ENCODE measurements around the gene ENPEP.
A peak's percentile ranks its signal among the peaks of the same experiment; 100 is the strongest.
"Not testable (repeated sequence)": the region's sequence is repeated elsewhere in the genome, so short reads cannot be mapped to it uniquely, and the experiment has no call there.

ENPEP gene

DNA sequence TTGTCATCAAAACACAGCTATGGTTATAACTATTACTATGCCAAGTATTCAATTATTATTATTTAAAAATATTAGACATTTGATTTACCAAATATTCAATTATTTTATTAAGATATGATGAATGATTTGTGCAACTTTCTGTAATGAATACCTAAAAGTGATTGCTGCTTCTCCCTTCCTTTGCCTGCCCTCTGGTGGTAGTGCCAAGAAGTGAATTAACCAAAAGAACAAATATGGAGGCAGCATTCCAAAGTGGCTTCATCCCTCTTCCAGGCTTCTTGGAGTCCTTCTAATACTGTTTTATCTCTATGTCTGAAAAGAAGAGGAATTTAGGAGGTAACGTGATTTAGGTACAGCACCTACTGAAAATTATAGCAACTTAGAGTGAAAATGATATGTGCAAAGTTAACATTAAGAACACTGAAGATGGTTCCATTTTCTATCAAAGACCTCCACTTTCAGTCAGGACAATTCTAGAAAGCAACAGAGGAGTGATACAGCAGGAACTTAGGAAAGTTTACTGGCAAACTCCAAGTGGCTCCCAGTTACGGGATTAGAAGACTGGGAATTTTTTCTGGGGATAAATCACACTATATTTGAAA, 43.0 kb downstream of the ENPEP start:
- H3K4me1 Mint-ChIP-seq = peaks cover 3 to 12% of the 10 kb centered on the region in 2 donors
- H3K27me3 Mint-ChIP-seq = peaks cover 17 to 21% of the 10 kb centered on the region in 2 donors
- no peaks in the 10 kb centered on the region for H3K9me3 Mint-ChIP-seq
- H3K27ac Mint-ChIP-seq = no peak overlapping the region
- H3K4me3 Mint-ChIP-seq = no peak overlapping the region
- no peaks in the 10 kb centered on the region for H3K36me3 Mint-ChIP-seq
- DNase-seq = no peak
- no peak for ATAC-seq (replicated peaks)

- Mint-ChIP-seq H3K4me3 (no peak overlapping the region), H3K4me1 (peaks cover 0 to 7% of the 10 kb centered on the region in 2 donors), H3K9me3 (no peaks in the 10 kb centered on the region), H3K36me3 (no peaks in the 10 kb centered on the region), H3K27ac (no peak overlapping the region), H3K27me3 (peaks cover 17 to 29% of the 10 kb centered on the region in 2 donors)
- DNase-seq (no peak), ATAC-seq (replicated peaks) (no peak)
These were observed 44.9 kb downstream of the ENPEP start for GRCh38 chr4:110520886-110521285.

DNA sequence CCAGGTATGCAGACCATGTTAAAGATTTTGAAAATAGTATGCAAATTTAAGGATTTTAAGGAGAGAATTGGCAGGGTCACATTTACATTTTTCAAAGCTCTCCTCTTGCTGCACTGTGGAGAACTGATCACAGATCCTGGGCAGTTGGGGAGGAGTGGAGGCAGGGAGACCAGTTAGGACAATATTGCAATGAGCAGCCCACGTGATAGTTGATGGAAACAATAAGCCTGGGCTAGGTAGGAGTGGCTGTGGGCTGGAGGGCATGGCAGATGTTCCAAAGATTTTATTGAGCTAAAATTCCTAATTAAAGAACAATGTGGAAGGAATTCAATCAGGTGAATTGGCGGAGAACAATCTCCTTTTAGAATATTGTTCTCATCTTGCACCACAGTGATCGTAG, 50.6 kb downstream of the ENPEP start:
- DNase-seq (no peak), ATAC-seq (replicated peaks) (no peak)
- H3K27ac Mint-ChIP-seq = no peak overlapping the region
- H3K27me3 Mint-ChIP-seq = peaks cover 9 to 31% of the 10 kb centered on the region in 2 donors
- H3K4me3 Mint-ChIP-seq = no peak overlapping the region
- no peaks in the 10 kb centered on the region for H3K4me1 Mint-ChIP-seq
- no peaks in the 10 kb centered on the region for H3K9me3 Mint-ChIP-seq
- H3K36me3 Mint-ChIP-seq = no peaks in the 10 kb centered on the region

- Mint-ChIP-seq H3K27ac (no peak overlapping the region), H3K9me3 (no peaks in the 10 kb centered on the region), H3K4me3 (no peak overlapping the region), H3K4me1 (no peaks in the 10 kb centered on the region), H3K27me3 (peaks cover 8 to 29% of the 10 kb centered on the region in 2 donors), H3K36me3 (no peaks in the 10 kb centered on the region)
- ATAC-seq (replicated peaks) = no peak
- no peak for DNase-seq
These were observed 51.2 kb downstream of the ENPEP start for GRCh38 chr4:110527156-110527555.

- Mint-ChIP-seq H3K27ac (no peak overlapping the region), H3K9me3 (peaks cover 4 to 5% of the 10 kb centered on the region in 2 donors), H3K4me1 (no peaks in the 10 kb centered on the region), H3K36me3 (no peaks in the 10 kb centered on the region), H3K4me3 (no peak overlapping the region), H3K27me3 (peaks cover 7 to 17% of the 10 kb centered on the region in 2 donors)
- no peak for ATAC-seq (replicated peaks)
- no peak for DNase-seq
These were observed 57.1 kb downstream of the ENPEP start for GRCh38 chr4:110532901-110533589.

GRCh38 chr4:110533590-110533910, 57.6 kb downstream of the ENPEP start:
- ATAC-seq (replicated peaks) (no peak), DNase-seq (no peak)
- Mint-ChIP-seq H3K4me1 (no peaks in the 10 kb centered on the region), H3K4me3 (no peak overlapping the region), H3K9me3 (peaks cover 7 to 9% of the 10 kb centered on the region in 2 donors), H3K36me3 (no peaks in the 10 kb centered on the region), H3K27me3 (peaks cover 7 to 17% of the 10 kb centered on the region in 2 donors), H3K27ac (no peak overlapping the region)

DNA sequence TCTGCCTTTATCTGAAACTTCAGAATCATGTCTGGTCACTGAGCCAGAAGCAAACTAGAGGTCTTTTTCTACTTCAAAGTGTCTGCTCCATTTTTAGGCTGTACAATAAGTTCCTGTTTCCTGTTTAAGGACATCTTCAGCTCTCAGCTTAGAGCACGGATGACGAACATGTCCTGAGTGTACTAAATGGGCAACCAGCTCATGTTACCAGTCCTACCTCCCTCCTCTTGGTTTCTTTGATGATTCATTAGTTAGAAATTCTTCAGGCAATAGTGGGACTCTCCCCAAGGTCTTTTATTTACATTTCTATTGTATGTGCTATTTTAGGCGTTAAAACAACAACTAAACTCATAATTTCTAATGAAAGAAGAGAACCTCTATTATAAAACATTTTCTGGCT, 58.0 kb downstream of the ENPEP start:
- Mint-ChIP-seq H3K27me3 (peaks cover 7 to 15% of the 10 kb centered on the region in 2 donors), H3K36me3 (no peaks in the 10 kb centered on the region), H3K4me3 (no peak overlapping the region), H3K9me3 (peaks cover 7 to 11% of the 10 kb centered on the region in 2 donors), H3K27ac (no peak overlapping the region), H3K4me1 (no peaks in the 10 kb centered on the region)
- DNase-seq = no peak
- peak in 1 of 2 donors; percentile 31 for ATAC-seq (replicated peaks)

GRCh38 chr4:110540581-110540980, 64.6 kb downstream of the ENPEP start:
- Mint-ChIP-seq H3K36me3 (no peaks in the 10 kb centered on the region), H3K4me1 (no peaks in the 10 kb centered on the region), H3K4me3 (no peak overlapping the region), H3K27me3 (peaks cover 9 to 16% of the 10 kb centered on the region in 2 donors), H3K27ac (no peak overlapping the region), H3K9me3 (peaks cover 7 to 11% of the 10 kb centered on the region in 2 donors)
- DNase-seq (no peak), ATAC-seq (replicated peaks) (no peak)

DNA sequence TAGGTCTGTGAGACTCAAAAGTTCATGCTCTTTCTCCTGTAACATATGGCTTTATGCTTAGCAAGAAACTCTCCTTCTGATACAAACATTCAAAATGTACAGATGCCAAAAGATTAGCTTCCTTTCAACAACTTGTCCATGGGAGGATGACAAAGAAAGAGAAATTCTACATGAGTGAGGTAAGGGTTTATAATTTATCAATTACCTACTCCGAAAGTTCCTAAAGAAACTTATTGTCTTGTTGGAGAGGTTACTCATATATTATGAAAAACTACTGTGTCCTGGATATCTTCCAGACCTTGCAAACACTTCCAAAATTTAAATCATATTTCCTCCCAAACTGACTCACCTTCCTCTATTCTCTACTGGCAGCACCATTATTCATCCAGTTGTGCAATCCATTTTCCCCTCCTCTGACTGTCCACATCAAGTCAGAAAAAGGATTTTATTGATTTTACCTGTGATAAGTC, 65.1 kb downstream of the ENPEP start:
- H3K27me3 Mint-ChIP-seq = peaks cover 9 to 16% of the 10 kb centered on the region in 2 donors

DNA sequence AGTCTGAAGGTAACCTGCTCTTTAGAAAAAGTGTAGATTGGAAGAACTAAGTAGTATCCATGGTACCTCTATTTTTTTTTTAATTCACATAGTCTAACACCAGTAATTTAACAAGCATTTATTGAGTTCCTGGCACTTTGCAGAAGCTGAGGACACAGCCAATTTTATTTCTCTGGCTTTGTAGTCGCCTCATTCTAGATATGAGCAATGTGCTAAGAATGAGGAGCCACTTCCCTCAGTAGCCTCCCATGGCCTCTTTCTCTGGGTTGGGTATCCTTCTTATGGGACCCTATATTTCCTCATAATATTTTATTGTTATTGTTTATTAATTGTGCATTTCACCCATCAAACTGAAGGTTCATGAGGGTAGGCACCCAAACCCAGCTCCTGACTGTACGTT, 67.6 kb downstream of the ENPEP start:
- Mint-ChIP-seq H3K36me3 (no peaks in the 10 kb centered on the region), H3K27ac (no peak overlapping the region), H3K4me3 (no peak overlapping the region), H3K27me3 (peaks cover 5 to 9% of the 10 kb centered on the region in 2 donors), H3K4me1 (no peaks in the 10 kb centered on the region), H3K9me3 (peaks cover 0 to 1% of the 10 kb centered on the region in 2 donors)
- ATAC-seq (replicated peaks) (no peak), DNase-seq (no peak)

More for the DNA sequence above, 65.1 kb downstream of the ENPEP start:
- no peaks in the 10 kb centered on the region for H3K4me1 Mint-ChIP-seq
- H3K4me3 Mint-ChIP-seq = no peak overlapping the region
- DNase-seq = no peak
- no peak overlapping the region for H3K27ac Mint-ChIP-seq
- no peak for ATAC-seq (replicated peaks)
- peaks cover 7 to 11% of the 10 kb centered on the region in 2 donors for H3K9me3 Mint-ChIP-seq
- H3K36me3 Mint-ChIP-seq = no peaks in the 10 kb centered on the region

DNA sequence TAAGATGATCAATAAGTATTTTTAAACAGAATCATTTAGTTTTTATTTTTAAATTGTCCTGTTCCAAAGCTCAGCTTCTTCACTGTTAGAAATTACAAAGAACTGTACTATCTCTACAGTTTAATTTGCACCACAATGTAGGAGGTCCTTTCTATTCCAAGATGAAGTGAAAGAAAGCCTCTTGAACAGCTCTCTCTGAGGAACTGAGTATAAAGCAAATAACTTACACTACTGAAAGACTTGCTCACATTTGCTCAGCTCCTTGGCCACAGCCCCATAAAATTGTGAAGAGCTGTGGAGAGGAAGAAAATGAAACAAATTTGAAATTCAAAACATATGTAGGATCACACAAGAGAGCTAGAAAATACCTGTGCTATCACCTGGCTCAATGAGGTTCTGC, 68.6 kb downstream of the ENPEP start:
- ATAC-seq (replicated peaks) = no peak

GRCh38 chr4:110550260-110550659, 74.3 kb downstream of the ENPEP start:
- Mint-ChIP-seq H3K4me3 (no peak overlapping the region), H3K9me3 (no peaks in the 10 kb centered on the region), H3K36me3 (no peaks in the 10 kb centered on the region), H3K27me3 (peaks cover 6 to 10% of the 10 kb centered on the region in 2 donors), H3K4me1 (no peaks in the 10 kb centered on the region), H3K27ac (no peak overlapping the region)
- no peak for DNase-seq
- ATAC-seq (replicated peaks) = no peak

More for the DNA sequence above, 68.6 kb downstream of the ENPEP start:
- H3K4me3 Mint-ChIP-seq = no peak overlapping the region
- H3K27me3 Mint-ChIP-seq = peaks cover 9 to 14% of the 10 kb centered on the region in 2 donors
- no peak overlapping the region for H3K27ac Mint-ChIP-seq
- H3K4me1 Mint-ChIP-seq = no peaks in the 10 kb centered on the region
- no peak for DNase-seq
- no peaks in the 10 kb centered on the region for H3K9me3 Mint-ChIP-seq
- H3K36me3 Mint-ChIP-seq = no peaks in the 10 kb centered on the region

- DNase-seq = no peak
- H3K36me3 Mint-ChIP-seq = no peaks in the 10 kb centered on the region
- no peak overlapping the region for H3K4me3 Mint-ChIP-seq
These were observed 77.2 kb downstream of the ENPEP start for GRCh38 chr4:110553197-110553596.

GRCh38 chr4:110567214-110567613, 91.3 kb downstream of the ENPEP start:
- H3K36me3 Mint-ChIP-seq = no peaks in the 10 kb centered on the region
- no peak overlapping the region for H3K27ac Mint-ChIP-seq
- ATAC-seq (replicated peaks) = no peak
- H3K4me3 Mint-ChIP-seq = no peak overlapping the region
- no peaks in the 10 kb centered on the region for H3K4me1 Mint-ChIP-seq
- no peak for DNase-seq
- H3K9me3 Mint-ChIP-seq = peaks cover 3% of the 10 kb centered on the region in 2 donors
- H3K27me3 Mint-ChIP-seq = peaks cover 7 to 28% of the 10 kb centered on the region in 2 donors

More at GRCh38 chr4:110553197-110553596, 77.2 kb downstream of the ENPEP start:
- peaks cover 6 to 10% of the 10 kb centered on the region in 2 donors for H3K27me3 Mint-ChIP-seq
- H3K4me1 Mint-ChIP-seq = no peaks in the 10 kb centered on the region
- H3K9me3 Mint-ChIP-seq = no peaks in the 10 kb centered on the region
- no peak overlapping the region for H3K27ac Mint-ChIP-seq
- ATAC-seq (replicated peaks) = no peak

DNA sequence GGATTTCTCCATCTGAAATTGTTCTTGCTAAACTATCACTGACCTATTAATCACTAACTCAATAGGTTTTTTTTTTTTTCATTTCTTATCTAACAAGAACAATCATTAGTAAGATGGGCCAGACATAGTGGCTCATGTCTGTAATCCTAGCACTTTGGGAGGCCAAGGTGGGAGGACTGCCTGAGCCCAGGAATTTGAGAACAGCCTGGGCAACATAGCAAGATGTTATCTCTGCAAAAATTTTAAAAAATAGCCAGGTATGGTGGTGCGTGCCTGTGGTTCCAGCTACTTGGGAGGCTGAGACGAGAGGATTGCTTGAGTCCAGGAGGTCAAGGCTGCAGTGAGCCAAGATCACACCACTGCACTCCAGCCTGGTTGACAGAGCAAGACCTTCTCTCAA, 100.7 kb downstream of the ENPEP start:
- H3K4me3 Mint-ChIP-seq; DNase-seq; H3K36me3 Mint-ChIP-seq; H3K4me1 Mint-ChIP-seq; ATAC-seq (replicated peaks); H3K27ac Mint-ChIP-seq: not testable (repeated sequence)
- peaks cover 20 to 24% of the 10 kb centered on the region in 2 donors for H3K9me3 Mint-ChIP-seq
- H3K27me3 Mint-ChIP-seq = peaks cover 7 to 19% of the 10 kb centered on the region in 2 donors
